8988T (cell line): ENCODE data around the gene MED13L.

ENCODE experiments used
- DNase-seq: peaks from one replicate; pipeline ENCODE4 v3.0.0; 2011

The MED13L gene

GRCh38 chr12:116174904-116175303 lies 102.6 kb downstream of the MED13L start:
- DNase-seq = no peak

GRCh38 chr12:116174006-116174405 lies 103.5 kb downstream of the MED13L start:
- DNase-seq = no peak

DNA sequence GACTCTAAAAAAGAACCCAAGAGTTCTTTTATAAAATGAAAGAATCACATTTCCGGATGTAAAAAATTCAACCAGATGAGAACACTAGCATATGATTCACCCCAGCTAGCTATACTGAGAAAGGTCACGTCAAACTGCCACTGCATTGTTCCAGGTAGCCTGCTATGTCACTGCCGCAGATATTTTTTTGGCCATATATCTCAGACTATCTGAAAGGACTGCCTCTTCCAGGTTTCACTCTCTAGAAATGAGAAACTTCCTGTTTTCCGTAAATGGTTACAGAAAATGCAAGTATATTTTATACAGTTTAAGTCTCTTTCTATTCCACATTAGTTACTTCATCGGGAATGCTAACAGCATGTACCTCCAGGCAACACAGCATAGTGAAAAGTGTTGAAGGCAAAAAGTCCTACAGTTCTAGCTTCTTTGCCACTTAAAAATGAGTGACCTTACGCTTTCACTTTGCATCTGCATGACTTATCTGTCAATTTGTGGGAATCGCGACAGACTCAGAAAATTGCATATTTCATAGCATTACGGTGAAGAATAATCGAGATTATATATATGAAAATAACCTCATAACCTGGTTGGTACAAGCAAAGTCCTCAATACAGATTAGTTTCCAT lies 105.2 kb downstream of the MED13L start:
- DNase-seq = no peak

GRCh38 chr12:116171549-116171948 lies 105.9 kb downstream of the MED13L start:
- DNase-seq = no peak

DNA sequence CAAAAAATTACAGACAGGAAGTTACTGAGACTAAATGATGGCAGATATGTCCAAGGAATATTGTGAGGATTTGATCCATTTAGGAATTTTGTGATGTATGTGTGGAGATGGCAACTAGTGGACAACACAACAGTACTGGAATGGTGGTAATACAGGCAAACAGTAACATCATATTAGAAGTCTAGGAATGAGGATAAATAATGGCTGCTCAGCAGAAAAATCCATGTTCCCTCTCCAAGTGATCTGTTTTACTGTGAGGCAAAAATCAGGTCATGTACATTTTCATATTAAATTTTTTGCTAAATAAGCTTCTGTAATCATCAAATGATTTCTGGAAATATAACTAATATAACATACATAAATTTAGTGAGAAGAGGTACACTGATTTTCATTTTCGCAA lies 108.4 kb downstream of the MED13L start:
- DNase-seq = no peak

DNA sequence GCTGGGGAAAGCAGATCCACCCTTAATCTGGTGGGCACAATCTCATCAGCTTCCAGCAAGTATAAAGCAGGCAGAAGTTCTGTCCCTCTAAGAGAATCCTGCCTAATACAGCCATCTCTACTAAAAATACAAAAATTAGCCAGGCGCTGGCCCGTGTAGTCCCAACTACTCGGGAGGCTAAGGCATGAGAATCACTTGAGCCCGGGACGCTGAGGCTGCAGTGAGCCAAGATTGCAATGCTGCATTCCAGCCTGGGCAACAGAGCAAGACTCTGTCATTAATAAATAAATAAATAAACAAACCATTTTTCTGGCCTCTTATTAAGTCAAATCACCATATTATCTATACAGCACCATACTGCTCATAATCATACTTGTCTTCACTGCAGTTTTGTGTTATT lies 111.2 kb downstream of the MED13L start:
- DNase-seq = no peak

GRCh38 chr12:116165036-116165425 lies 112.5 kb downstream of the MED13L start:
- no peak for DNase-seq

DNA sequence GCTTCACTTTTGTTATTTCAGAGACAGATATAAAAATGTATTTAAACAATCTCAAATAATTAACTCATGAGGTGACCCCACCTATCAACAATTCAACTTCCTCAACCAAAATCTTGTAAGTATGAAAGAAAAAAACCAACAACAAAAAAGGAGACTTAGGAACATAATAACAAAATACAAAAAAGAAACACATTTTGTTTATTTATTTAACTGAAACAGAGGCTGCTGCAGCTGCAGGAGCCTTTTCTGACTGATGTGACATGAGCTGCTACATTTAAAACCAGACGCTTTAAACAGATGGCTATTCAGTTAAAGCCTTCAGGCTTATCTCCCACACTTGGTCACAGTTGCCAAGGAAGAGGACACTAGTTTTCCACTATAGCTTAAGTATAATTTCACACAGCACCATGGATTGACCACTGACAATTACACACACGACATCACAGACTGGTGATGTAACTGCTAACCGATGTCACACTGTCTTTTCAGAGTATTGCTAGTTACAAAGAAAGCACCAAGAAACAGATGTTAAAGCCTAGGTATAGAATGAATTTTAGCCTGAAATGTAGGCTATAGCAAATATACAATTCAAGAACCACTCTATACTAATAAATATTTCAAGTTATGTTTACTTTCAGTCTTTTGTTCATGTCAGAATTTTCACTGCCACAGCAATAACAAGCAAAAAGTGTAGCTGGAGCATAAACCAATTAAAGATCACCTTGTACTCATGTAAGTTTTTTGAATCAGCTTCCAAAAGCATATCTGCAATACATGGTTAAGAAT lies 113.0 kb downstream of the MED13L start:
- no peak for DNase-seq

- no peak for DNase-seq
These were observed 115.4 kb downstream of the MED13L start for GRCh38 chr12:116162071-116162470.

DNA sequence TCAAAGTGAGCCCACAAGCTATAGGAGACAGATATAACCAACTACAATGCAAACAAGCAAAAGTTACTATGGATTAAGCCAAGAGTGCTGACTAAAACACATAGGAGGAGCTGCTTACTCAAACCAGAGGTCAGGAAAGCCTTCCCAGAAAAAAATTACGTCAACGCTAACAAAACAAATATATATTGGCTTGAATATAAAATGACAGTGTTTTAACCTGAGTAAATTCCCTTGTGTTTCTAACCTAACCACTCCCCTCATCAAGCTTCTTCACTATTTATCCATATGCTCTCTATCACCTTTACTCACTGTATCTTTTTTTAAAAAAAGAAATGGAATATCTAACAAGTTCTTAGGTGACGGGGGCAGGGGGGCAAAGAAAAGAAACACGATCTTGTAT lies 115.9 kb downstream of the MED13L start:
- DNase-seq = no peak

- DNase-seq = no peak
These were observed 116.5 kb downstream of the MED13L start for GRCh38 chr12:116160883-116161458.

GRCh38 chr12:116160231-116160630 lies 117.3 kb downstream of the MED13L start:
- no peak for DNase-seq

GRCh38 chr12:116159593-116160200 lies 117.8 kb downstream of the MED13L start:
- DNase-seq = no peak

DNA sequence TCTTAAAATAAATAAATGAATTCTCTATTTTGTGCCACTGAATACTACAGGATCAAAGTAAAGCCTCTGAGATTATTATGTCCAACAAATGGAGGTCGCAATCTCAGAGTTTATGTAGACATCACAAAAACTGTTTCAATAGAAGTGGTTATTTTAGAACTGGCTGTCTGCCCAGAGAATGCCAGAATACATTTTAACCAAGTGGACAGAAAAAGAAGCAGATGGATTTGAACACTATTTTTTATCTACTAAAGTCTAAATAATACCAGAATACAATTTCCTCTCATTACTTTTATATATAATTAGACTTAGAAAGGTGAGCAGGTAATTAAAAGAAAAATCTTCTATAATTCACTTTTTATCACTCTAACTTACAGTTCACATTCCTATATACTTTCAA lies 118.3 kb downstream of the MED13L start:
- DNase-seq = no peak

DNA sequence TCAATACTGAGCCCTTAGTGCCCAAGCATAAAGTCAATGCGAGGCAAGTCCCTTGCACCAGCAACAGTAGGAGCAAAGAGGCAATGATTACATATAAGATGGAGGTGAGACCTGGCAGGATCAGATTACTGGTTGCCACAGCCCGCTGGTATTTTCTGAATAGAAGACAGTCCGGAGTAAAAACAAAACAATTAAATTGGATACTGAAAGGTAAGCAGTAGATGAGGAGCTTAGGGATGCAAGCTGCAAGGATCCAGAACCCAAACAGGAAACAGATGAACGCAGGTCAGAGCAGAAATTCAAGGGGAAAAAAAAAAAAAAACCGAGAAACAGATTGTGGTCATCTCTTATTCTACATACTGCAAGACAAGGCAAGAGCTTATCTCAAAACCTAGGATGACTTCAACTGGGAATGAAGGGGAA lies 119.6 kb downstream of the MED13L start:
- DNase-seq = no peak

GRCh38 chr12:116156614-116157013 lies 120.9 kb downstream of the MED13L start:
- no peak for DNase-seq

- no peak for DNase-seq
These were observed 122.1 kb downstream of the MED13L start for GRCh38 chr12:116155383-116155782.

GRCh38 chr12:116153983-116154382 lies 123.5 kb downstream of the MED13L start:
- no peak for DNase-seq

DNA sequence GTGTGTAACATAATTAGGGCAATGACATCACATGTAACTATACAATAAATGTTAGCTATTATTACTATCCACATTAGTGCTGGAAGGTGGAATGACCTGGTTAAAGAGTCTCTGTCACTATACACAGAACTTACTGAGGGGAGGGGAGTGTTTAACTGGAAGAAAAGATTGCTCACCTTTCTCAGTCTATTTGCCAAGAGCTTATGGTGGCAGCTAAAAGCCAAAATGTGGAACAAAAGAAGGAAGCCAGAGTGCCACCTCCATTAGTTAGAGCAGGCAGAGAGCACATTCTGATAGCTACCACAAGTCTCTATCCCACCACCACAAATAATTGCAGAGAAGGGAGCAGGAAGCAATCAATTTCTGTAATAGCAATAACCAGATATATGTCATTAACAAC lies 124.4 kb downstream of the MED13L start:
- DNase-seq = no peak

DNA sequence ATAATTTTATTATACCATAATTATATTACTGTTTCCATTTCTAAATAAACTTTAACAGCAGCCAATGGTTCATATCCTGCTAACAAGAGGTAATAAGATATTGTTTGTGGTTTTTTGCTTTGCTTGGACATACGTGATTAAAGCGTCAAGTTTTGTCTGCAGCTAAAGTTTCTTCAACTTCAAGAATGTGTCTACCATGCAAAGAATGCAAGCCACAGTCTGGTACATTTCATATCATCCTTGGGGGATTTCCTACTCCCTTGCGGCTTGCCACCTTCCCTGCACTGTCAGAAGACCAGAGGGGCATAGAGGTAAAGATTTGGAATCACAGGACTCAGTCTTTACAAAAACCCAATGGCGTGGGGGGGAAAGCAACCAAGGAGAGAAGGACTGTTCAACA lies 125.2 kb downstream of the MED13L start:
- no peak for DNase-seq

DNA sequence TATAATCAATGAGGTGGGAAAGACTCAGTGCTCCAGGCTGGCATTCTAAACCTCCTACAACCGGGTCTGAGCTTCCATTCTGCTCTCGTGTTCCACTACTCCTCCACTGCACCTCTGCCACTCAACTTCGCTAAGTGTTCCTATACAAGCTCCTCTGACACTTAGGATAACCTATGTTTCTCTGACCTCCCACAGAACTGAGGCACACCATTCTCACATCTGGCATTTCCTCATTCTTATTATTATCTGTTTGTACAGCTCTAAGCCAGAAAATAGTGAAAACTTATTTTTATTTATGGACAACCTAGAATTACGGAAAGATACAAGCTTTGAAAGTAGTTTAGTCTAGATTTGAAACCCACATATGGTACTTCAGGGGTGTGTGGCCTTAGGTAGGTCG lies 127.0 kb downstream of the MED13L start:
- no peak for DNase-seq

GRCh38 chr12:116150001-116150400 lies 127.5 kb downstream of the MED13L start:
- DNase-seq = no peak

DNA sequence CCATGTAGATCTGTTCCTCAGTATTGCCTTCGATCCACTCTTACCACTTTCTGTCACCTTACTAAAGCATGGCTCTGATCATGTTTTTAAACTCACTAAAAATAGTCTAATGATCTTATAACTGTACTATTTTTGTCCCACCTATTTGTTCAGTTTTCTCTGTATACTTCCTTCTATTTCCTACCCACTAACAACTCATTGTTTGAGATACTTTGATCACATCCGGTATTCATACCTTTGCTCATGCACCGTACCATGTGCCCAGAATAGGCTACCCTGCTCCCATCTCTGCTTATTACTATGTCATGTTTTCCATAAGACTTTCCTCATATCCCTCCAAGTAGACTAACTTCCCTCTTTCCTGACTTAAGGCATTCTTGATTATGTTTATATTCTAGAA lies 128.6 kb downstream of the MED13L start:
- no peak for DNase-seq

DNA sequence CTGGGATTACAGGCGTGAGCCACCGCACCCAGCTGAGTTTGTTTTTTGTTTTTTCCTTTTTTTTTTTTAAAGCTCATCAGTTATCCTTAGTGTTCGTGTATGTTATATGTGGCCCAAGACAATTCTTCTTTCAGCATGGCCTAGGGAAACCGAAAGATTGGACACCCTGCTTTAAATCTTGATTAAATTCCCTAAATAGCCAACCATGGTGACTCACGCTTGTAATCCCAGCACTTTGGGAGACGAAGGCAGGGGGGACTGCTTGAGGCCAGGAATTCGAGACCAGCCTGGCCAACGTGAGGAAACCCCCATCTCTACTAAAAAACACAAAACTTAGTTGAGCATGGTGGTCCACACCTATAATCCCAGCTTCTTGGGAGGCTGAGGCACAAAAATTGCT lies 131.1 kb downstream of the MED13L start:
- no peak for DNase-seq
